ENCODE data around the gene KDM4B.

The KDM4B gene

DNA sequence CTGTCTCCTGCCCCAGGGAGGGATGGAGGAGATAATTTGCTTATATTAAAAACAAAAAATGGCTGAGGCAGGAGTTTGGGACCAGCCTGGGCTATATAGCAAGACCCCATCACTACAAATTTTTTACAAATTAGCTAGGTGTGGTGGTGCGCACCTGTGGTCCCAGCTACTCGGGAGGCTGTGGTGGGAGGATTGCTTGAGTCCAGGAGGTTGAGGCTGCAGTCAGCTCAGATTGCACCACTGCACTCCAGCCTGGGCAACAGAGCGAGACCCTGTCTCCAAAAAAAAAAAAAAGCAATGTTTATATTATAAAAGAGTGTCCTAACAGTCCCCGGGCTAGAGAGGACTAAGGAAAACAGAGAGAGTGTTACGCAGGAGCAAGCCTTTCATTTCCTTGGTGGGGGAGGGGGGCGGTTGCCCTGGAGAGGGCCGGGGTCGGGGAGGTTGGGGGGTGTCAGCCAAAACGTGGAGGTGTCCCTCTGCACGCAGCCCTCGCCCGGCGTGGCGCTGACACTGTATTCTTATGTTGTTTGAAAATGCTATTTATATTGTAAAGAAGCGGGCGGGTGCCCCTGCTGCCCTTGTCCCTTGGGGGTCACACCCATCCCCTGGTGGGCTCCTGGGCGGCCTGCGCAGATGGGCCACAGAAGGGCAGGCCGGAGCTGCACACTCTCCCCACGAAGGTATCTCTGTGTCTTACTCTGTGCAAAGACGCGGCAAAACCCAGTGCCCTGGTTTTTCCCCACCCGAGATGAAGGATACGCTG lies 184.0 kb downstream of the KDM4B start:
- Histone ChIP-seq H3K27me3 (ENCODE audit: insufficient read depth, poor library complexity, severe bottlenecking) (no peaks in the 10 kb centered on the region), H3K36me3 (ENCODE audit: low read depth) (no peaks in the 10 kb centered on the region), H3K27ac (ENCODE audit: poor library complexity, severe bottlenecking) (no peak overlapping the region), H3K9me3 (ENCODE audit: severe bottlenecking) (no peaks in the 10 kb centered on the region), H3K4me3 (ENCODE audit: severe bottlenecking) (no peak overlapping the region), H3K4me1 (ENCODE audit: insufficient read depth, poor library complexity, severe bottlenecking) (no peaks in the 10 kb centered on the region)
- TF ChIP-seq, protein P1, sequence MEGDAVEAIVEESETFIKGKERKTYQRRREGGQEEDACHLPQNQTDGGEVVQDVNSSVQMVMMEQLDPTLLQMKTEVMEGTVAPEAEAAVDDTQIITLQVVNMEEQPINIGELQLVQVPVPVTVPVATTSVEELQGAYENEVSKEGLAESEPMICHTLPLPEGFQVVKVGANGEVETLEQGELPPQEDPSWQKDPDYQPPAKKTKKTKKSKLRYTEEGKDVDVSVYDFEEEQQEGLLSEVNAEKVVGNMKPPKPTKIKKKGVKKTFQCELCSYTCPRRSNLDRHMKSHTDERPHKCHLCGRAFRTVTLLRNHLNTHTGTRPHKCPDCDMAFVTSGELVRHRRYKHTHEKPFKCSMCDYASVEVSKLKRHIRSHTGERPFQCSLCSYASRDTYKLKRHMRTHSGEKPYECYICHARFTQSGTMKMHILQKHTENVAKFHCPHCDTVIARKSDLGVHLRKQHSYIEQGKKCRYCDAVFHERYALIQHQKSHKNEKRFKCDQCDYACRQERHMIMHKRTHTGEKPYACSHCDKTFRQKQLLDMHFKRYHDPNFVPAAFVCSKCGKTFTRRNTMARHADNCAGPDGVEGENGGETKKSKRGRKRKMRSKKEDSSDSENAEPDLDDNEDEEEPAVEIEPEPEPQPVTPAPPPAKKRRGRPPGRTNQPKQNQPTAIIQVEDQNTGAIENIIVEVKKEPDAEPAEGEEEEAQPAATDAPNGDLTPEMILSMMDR (IDR thresholded peaks at IDR 0.05; ENCODE audit: poor library complexity, severe bottlenecking), result no peak
- DNase-seq (ENCODE audit: low spot score), result no peak
- ATAC-seq (ENCODE audit: low read depth), result no peak

DNA sequence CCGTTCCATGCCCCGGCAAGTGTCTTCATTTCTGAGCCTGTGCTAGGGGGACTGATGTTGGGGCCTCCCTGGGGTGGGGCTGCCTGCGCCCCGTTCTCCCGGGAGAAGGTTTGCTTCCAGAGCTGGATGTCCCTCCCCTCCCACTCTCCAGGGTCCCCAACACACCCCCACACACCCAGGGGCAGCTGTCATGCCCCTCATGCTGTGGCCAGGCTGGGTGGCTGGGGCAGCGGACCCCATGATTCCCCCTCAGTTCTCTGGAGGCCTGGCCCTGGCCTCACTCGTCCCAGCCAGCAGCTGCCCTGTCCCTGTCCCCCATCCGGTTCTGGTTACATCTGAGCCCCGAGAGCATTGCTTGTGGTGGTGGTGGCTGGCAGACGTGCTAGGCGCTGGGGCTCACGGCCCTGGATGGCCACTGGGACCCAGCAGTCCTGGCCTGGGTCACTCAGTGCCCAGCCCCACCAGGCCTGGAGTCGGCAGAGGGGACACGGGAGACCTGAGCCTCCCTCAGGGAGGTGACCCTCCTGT lies 184.8 kb downstream of the KDM4B start:
- Histone ChIP-seq H3K4me1 (ENCODE audit: insufficient read depth, poor library complexity, severe bottlenecking) (no peaks in the 10 kb centered on the region), H3K9me3 (ENCODE audit: severe bottlenecking) (no peaks in the 10 kb centered on the region), H3K27me3 (ENCODE audit: insufficient read depth, poor library complexity, severe bottlenecking) (no peaks in the 10 kb centered on the region), H3K36me3 (ENCODE audit: low read depth) (no peaks in the 10 kb centered on the region), H3K4me3 (ENCODE audit: severe bottlenecking) (no peak overlapping the region), H3K27ac (ENCODE audit: poor library complexity, severe bottlenecking) (no peak overlapping the region)
- TF ChIP-seq, protein P1 (IDR thresholded peaks at IDR 0.05; ENCODE audit: poor library complexity, severe bottlenecking), result no peak
- no peak for DNase-seq (ENCODE audit: low spot score)
- no peak for ATAC-seq (ENCODE audit: low read depth)

DNA sequence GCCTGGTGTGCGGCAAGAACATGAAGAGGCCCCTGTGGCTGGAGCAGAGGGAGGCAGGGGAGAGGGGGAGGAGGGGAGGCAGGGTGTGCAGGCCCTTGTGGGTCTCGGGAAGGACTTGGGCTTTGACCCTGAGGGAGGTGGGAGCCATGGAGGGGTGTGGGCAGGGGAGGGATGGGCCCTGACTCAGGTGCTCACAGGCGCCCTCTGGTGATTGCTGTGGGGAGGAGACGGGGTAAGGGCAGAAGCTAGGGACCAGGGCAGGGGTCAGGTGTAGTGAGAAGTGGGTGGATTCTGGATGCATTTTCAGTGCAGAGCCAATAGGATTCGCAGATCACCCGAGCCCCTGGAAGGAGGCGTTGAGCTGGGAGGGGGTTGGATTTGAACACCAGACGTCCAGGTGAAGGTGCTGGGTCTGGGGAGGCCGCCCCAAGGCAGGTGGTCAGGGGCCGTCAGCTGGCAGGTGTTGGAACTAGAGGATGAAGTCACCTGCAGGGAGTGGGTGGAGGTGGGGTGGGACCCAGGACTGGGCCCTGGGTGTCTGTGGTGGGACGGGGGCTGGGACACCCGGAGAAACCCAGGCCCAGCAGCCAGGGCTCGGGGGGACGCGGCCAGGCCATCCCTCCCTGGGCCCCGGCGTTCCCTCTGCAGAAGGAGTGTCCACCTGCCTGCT lies 185.4 kb downstream of the KDM4B start:
- Histone ChIP-seq H3K27me3 (ENCODE audit: insufficient read depth, poor library complexity, severe bottlenecking) (no peaks in the 10 kb centered on the region), H3K9me3 (ENCODE audit: severe bottlenecking) (no peaks in the 10 kb centered on the region), H3K36me3 (ENCODE audit: low read depth) (no peaks in the 10 kb centered on the region), H3K4me3 (ENCODE audit: severe bottlenecking) (no peak overlapping the region), H3K27ac (ENCODE audit: poor library complexity, severe bottlenecking) (no peak overlapping the region), H3K4me1 (ENCODE audit: insufficient read depth, poor library complexity, severe bottlenecking) (no peaks in the 10 kb centered on the region)
- DNase-seq (ENCODE audit: low spot score), result no peak
- TF ChIP-seq, protein P1 (IDR thresholded peaks at IDR 0.05; ENCODE audit: poor library complexity, severe bottlenecking), result peak; percentile 35
- 0 out of 3 replicates have a peak, but pooled peaks have one; percentile 53 for ATAC-seq (ENCODE audit: low read depth)

DNA sequence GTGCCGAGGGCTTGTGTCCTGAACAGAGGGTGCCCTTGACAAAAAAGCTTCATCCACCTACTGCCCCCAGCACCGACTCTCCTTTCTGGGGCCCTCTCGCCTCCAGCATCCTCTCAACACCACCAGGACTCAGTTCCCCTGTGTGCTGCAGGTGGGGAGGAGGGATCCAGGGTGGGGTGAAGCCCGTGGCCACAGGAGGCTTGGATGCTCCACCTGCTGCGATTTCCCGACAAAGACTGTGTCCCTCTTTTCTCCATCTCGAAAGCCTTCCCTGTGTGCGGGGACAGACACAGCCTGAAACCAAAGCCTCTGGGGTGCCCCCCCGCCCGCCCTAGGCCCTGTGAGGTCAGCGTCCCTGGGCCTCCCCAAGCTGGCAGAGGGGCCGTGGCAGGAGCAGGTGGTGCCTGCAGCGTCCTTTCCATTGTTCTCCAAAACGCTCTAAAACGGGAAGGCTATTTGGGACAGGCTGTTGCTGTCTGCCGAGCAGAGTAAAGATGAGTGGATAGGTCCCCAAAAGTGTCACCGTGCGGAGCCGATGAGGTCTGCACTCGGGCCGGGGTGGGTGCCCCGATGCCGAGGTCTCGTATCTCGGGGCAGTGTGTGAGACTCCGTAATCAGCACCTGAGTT lies 186.0 kb downstream of the KDM4B start:
- Histone ChIP-seq H3K4me3 (ENCODE audit: severe bottlenecking) (no peak overlapping the region), H3K4me1 (ENCODE audit: insufficient read depth, poor library complexity, severe bottlenecking) (no peaks in the 10 kb centered on the region), H3K27me3 (ENCODE audit: insufficient read depth, poor library complexity, severe bottlenecking) (no peaks in the 10 kb centered on the region), H3K27ac (ENCODE audit: poor library complexity, severe bottlenecking) (no peak overlapping the region), H3K9me3 (ENCODE audit: severe bottlenecking) (no peaks in the 10 kb centered on the region), H3K36me3 (ENCODE audit: low read depth) (no peaks in the 10 kb centered on the region)
- ATAC-seq (ENCODE audit: low read depth) (no peak), DNase-seq (ENCODE audit: low spot score) (no peak)
- TF ChIP-seq, protein P1 (IDR thresholded peaks at IDR 0.05; ENCODE audit: poor library complexity, severe bottlenecking), result no peak
